ENCODE data around the gene FGGY. TPM values are rescaled to one million over a fixed set of nuclear protein-coding genes. Genes with fewer than 3 reads are reported as not detected.
A peak's percentile ranks its signal among the peaks of the same experiment; 100 is the strongest.
"Not testable (repeated sequence)": the region's sequence is repeated elsewhere in the genome, so short reads cannot be mapped to it uniquely, and the experiment has no call there.

Gene FGGY
- total RNA-seq, 1 donor from 2014 or later, result 24.3 TPM

DNA sequence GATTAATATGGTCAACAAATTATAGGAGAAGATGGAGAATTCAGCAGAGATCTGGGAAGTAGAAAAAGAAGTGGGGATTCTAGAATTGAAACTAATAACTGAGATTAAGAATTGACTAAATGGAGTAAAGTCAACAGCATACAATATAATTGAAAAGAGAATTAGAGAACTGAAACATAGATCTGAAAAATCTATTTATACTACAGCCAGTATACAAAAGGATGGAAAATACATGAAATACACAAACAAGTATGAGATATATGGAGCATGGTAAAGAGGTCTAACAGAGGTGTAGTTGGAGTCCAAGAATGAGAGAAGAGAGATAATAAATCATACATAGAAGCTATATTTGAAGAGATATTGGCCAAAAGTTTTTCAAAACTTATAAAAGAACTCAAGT is 235.2 kb downstream of the FGGY start:
- no peak overlapping the region for H3K4me3 ChIP-seq (ENCODE audit: low read depth, low read length)
- TF ChIP-seq, protein P1, sequence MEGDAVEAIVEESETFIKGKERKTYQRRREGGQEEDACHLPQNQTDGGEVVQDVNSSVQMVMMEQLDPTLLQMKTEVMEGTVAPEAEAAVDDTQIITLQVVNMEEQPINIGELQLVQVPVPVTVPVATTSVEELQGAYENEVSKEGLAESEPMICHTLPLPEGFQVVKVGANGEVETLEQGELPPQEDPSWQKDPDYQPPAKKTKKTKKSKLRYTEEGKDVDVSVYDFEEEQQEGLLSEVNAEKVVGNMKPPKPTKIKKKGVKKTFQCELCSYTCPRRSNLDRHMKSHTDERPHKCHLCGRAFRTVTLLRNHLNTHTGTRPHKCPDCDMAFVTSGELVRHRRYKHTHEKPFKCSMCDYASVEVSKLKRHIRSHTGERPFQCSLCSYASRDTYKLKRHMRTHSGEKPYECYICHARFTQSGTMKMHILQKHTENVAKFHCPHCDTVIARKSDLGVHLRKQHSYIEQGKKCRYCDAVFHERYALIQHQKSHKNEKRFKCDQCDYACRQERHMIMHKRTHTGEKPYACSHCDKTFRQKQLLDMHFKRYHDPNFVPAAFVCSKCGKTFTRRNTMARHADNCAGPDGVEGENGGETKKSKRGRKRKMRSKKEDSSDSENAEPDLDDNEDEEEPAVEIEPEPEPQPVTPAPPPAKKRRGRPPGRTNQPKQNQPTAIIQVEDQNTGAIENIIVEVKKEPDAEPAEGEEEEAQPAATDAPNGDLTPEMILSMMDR (conservative IDR thresholded peaks at IDR 0.05; ENCODE audit: low read depth, low read length), result no peak
- DNase-seq (ENCODE audit: low read depth), result no peak

DNA sequence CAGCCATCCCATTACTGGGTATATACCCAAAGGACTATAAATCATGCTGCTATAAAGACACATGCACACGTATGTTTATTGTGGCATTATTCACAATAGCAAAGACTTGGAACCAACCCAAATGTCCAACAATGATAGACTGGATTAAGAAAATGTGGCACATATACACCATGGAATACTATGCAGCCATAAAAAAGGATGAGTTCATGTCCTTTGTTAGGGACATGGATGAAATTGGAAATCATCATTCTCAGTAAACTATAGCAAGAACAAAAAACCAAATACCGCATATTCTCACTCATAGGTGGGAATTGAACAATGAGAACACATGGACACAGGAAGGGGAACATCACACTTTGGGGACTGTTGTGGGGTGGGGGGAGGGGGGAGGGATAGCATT is 241.6 kb downstream of the FGGY start:
- not testable (repeated sequence) for H3K4me3 ChIP-seq (ENCODE audit: low read depth, low read length); DNase-seq (ENCODE audit: low read depth)

DNA sequence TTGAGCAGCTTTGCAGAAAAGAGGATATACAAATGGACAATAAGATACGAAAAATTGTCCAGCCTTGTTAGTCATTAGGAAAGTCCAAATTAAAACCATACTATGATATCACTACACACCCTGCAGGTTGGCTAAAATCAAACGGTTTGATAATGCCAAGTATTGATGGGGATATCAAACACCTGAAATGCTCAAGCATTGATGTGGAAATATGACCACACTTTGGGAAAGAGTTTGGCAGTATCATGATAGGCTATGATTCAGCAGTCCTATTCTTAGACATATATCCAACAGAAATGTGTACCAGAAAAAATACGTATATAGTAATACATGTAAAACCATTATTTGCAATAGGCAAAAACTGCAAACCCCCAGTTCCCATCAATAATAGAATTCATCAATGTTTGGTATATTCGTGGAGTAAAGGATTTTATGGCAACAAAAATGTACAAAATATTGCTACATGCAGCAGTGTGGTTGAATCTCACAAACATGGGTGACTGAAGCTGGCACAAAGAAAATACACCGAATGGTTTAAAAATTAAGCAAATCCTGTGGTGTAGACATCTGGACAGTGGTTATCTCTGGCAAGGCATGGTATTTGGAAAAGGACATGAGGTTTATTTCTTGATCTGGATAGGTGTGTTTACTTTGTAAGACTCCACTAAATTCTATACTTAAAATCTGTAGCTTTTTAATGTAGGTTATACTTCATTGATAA is 243.2 kb downstream of the FGGY start:
- TF ChIP-seq, protein P1 (conservative IDR thresholded peaks at IDR 0.05; ENCODE audit: low read depth, low read length), result no peak
- DNase-seq (ENCODE audit: low read depth), result no peak
- no peak overlapping the region for H3K4me3 ChIP-seq (ENCODE audit: low read depth, low read length)

DNA sequence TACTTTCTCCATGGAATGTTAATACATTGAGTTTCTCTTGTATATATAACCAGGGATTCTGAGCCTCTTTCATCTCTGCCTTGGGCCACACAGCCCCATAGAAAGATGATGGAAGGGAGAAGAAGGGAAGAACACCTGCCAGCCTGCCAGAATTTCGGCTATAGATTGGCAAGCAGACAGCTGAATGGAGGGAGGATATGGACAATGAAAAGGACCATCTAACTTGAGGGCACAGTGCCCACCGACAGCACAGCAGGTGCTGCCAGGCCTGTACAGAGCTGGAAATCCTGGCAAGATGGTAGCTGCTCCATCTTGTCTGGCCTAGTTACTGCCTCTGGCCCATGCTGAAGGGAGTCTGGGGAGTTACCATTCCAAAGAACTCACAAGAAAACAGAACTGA is 244.3 kb downstream of the FGGY start:
- DNase-seq (ENCODE audit: low read depth), result no peak
- H3K4me3 ChIP-seq (ENCODE audit: low read depth, low read length), result no peak overlapping the region
- TF ChIP-seq, protein P1 (conservative IDR thresholded peaks at IDR 0.05; ENCODE audit: low read depth, low read length), result no peak

GRCh38 chr1:59541891-59542290 is 245.0 kb downstream of the FGGY start:
- TF ChIP-seq, protein P1 (conservative IDR thresholded peaks at IDR 0.05; ENCODE audit: low read depth, low read length), result no peak
- DNase-seq (ENCODE audit: low read depth), result no peak
- no peak overlapping the region for H3K4me3 ChIP-seq (ENCODE audit: low read depth, low read length)

DNA sequence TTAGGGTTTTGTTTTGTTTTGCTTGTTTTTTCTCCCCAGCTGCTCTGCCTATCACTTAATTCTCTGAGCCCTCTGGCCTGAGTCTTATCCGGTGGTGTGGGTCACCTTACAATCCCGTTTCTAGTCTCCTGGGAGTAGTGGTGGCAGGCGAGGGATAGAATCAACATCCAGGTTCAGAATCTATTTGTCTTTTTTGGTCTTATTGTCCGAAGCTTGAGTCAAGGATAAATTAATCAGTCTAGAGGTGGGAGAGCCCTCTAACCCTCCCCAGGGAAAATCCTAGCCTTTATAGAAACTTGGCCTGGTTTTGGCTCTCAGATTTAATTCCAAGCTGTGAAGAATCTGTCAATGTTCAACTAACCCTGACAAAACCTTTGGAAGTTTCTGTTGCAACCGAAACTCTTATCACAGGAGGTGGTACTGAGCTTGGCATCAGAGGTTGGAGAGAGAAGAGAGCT is 246.3 kb downstream of the FGGY start:
- DNase-seq (ENCODE audit: low read depth), result peak; percentile 65
- TF ChIP-seq, protein P1 (conservative IDR thresholded peaks at IDR 0.05; ENCODE audit: low read depth, low read length), result no peak
- H3K4me3 ChIP-seq (ENCODE audit: low read depth, low read length), result no peak overlapping the region

GRCh38 chr1:59544615-59545293 is 247.9 kb downstream of the FGGY start:
- TF ChIP-seq, protein P1 (conservative IDR thresholded peaks at IDR 0.05; ENCODE audit: low read depth, low read length), result no peak
- no peak for DNase-seq (ENCODE audit: low read depth)
- H3K4me3 ChIP-seq (ENCODE audit: low read depth, low read length), result no peak overlapping the region
